Umbilical cord (tissue), 2 donors: ENCODE measurements around the gene CLDN22. TPM values are rescaled to one million over a fixed set of nuclear protein-coding genes. Genes with fewer than 3 reads are reported as not detected.

Experiments used
- DNase-seq: peaks from one replicate; pipeline ENCODE4 v3.0.0-alpha.2; 2015; ENCODE audit warnings: low spot score
- total RNA-seq: library from RNA; depleted of rRNA; stranded (reverse); fragments of >200 nt; gene quantifications from one replicate; pipeline ENCODE4 v1.2.3, GENCODE V29; 2014; ENCODE audit warnings: low replicate concordance; ENCODE audit not compliant: insufficient read depth

CLDN22 gene
- total RNA-seq, 1 donor from 2014 or later, result 0.72 TPM

- DNase-seq, result no peak
Measured at GRCh38 chr4:183284258-183284785, 35.8 kb downstream of the CLDN22 start.

- DNase-seq, result no peak
Measured at GRCh38 chr4:183276106-183276505, 44.0 kb downstream of the CLDN22 start.

- no peak for DNase-seq
Measured at GRCh38 chr4:183272384-183272783, 47.7 kb downstream of the CLDN22 start.

- no peak for DNase-seq
Measured at GRCh38 chr4:183268556-183268955, 51.5 kb downstream of the CLDN22 start.

Other genes with a start within 250 kb of the CLDN22 start
- gene WWC2, start 221.0 kb downstream of the CLDN22 start, total RNA-seq, result 36.8 TPM
- not detected for gene CLDN24, start 2.1 kb upstream of the CLDN22 start, total RNA-seq
- 15.2 TPM for gene CDKN2AIP, start 124.4 kb upstream of the CLDN22 start, total RNA-seq
- 9.9 TPM for gene ING2, start 184.8 kb upstream of the CLDN22 start, total RNA-seq